Ecto neural progenitor cell (in vitro differentiated cells): Measurements from ENCODE around the gene WSCD1.

Experiments used
- DNase-seq: peaks from one replicate; pipeline ENCODE4 v3.0.0-alpha.2; 2018; ENCODE audit warnings: low spot score

WSCD1 gene

DNA sequence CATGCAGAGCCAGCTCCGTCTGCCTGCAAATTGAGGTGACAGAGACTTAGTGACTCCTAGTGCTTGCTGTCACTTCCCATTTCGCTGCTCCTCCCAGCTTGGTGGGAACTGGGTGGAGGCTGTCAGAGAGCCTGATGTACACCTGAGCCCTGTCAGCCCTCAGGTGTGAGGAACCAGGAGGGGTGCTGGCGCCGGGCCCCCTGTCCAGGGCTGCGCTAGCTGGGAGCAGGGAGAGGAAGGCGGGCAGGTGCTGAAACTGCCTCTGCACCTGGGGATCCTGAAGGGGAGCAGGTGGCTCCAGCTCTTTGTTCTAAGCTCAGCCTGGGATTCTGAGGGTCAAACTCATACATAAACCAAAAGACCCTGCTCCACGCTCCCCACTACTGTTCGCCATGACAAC is 10.8 kb upstream of the WSCD1 start:
- DNase-seq = no peak

DNA sequence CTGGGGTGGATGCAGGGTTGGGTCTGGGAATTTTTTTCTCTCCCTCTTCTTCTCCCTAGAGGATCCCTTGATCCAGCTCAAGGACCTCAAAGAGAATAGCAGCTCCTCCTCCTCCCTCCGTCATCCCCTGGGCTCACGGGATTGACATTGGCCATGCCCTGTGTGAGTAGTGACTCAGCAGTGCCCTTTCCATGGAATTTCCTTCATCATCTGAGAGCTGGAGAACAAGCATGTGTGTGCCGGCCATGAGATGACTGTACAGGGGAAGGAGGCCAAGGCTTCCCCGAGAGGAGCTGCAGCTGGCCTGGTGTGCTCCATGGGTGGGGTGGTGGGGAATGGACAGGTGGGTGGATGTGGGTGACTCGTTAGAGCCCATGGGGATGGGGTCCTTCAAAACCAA is 8.9 kb upstream of the WSCD1 start:
- no peak for DNase-seq

DNA sequence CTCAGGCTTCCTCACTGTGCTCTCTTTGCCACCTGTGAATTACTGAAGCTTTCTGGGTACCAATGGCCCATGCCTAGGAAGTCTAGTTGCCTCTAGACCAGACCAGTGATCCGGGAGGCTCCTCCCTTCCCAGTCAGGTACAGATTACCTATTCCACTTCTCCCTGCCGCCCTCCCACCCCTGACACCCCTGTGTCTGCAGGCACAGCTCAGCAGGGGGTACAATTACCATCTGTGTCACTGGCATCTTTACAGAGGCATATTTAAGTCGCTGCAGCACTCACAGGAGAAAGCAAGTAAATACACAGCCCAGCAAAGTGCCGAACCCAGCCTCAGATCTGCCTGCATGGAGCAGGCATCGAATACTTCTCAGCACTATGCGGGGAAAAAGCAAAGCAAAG is 5.3 kb upstream of the WSCD1 start:
- no peak for DNase-seq

DNA sequence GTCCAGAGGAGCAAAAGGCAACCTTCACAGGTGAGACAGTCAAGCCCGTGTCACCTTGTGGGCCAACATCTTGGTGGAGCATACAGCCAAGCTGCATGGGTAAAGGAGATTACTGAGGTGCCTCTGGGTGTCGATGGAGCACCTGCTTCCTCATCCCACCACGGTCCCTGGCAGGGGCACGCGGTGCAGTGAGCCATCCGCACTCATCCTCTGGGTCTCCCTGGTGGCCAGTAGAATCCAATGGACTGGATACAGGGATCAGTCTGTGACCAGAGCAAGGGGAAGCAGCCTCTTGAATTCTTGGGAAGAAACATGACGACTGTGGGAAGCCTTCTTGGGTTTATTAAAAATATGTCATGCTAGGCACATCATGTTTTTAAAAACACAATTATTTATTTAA is 4.8 kb upstream of the WSCD1 start:
- DNase-seq = no peak

GRCh38 chr17:6066183-6066948 is 3.8 kb upstream of the WSCD1 start:
- no peak for DNase-seq

DNA sequence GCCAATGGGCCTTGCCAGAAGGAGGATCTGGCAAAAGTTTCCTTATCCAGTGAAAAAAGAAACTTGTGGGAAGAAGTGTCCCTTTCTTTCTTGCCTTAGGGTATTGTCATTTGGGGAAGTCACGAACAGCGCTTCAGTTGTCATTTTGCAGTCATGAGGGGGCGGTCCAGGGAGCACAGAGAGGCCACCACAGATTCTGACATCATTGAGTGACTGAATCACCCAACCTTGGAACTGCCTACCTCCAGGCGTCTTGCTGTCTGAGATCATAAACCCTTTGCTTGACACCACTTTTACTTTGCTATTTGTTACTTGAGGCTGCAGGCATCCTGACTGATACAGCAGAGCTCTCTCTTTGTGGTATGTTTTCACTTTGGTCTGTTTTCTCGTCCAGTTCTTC is 3.1 kb upstream of the WSCD1 start:
- DNase-seq = no peak

DNA sequence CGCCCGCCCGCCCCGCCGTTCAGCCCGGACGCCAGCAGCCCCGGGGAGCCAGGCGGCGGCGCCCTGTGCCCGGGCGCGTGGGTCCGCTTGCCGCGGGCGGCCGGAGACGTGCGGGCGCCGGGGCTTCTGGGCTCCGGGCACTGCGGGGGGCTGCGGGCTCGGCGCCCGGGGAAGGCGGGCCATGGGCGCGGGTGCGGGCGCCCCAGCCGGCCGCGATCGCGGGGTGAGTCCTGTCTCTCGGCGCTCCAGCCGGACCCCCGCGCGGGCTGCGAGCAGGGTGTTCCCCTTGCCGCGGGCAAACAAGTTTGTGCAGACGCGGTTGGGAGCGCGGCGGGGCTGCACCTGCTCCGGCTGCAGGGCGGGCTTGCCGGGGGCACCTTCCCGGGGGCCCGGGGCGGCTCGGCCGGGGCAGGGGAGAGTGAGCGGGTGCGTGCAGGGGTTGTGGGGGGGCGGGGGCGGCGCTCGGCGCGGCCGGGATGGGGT is 292 bp downstream of the WSCD1 start:
- no peak for DNase-seq

DNA sequence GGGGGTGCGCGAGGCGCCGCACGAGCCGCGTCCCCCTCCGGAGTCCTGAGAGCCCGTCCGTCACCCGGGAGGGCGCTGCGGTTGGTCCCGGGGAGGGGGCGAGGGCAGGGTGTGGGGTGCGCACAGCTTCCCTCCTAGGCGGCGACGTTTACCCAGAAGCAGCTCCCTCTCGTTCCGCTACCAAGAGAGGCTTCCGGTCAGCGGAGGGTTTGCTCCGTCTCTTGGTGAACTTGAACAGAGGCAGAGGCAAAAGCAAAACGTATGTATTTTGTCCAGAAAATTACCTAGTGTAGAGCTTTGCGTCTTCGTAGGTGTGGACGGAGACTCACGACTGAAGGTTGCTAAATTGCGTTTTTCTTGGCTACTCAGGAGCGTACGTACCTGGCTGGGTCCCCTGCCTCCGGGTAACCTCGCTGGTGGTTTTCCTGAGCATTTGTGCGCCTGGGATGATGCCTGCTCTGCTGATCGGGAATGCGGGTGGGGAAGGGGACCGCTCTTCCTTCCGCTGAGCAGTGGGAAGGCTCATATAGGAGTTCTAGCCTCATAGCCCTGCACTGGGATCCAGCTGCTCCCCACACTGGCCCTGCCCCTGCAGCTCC is 833 bp downstream of the WSCD1 start:
- peak; percentile 68 for DNase-seq

GRCh38 chr17:6071528-6072065 is 1.4 kb downstream of the WSCD1 start:
- DNase-seq = no peak

DNA sequence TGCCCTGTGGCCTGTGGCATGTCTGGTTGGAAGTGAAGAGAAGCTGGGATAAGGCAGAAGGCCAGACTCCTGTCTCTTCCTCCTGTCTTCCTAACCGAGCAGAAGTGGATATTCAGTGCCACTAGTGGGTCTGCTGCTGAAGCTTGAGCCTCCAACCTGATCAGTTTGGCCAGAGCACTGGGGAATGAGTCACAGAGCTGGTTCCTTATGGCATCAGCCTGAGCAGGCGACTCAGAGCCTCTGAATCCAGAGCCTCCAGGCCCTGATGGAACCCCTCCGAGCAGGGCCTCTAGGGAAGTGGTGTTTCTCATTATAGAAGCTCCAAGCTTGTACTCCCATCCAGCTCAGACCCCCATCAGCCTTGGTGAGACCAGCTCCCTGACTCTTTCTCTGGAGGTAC is 2.0 kb downstream of the WSCD1 start:
- no peak for DNase-seq

- no peak for DNase-seq
Observed at GRCh38 chr17:6072611-6073010, 2.4 kb downstream of the WSCD1 start.

DNA sequence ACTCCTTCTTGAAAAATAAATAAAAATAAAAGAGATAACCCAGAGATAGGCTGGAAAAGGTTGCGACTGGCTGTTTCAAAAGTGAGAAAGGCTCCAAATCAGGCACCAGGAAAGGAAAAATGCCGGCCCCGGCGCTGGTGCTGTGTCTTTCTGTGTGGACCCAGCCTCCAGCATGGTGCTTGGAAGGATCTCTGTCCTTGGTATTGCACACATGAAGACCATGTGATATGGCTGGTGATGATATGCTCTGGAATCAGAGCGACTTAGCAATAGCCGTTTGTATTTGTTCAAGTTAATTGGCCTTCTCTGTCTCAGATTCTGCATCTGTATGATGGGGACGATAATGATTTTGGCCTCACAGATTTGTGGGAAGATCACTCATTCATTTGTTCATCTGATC is 3.4 kb downstream of the WSCD1 start:
- no peak for DNase-seq

DNA sequence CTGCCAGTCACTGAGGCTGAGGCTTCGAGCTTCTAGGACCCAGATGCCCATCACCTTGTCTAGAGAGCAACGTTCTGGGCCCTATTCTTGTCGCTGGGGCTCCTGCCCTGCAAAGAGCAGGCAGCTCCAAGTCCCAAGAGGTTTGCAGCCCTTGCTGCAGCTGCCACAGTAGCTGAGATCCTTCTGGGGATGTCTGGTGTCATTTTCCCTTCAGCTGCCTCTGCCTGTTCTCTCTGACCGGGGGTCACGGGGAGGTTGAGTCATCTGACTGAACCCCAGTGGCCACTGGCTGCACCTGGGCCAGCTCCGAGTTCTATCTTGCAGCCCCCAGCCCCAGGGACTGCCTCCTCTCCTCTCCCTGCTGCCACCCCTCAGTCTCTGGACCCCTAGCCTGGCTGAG is 4.9 kb downstream of the WSCD1 start:
- DNase-seq = no peak

DNA sequence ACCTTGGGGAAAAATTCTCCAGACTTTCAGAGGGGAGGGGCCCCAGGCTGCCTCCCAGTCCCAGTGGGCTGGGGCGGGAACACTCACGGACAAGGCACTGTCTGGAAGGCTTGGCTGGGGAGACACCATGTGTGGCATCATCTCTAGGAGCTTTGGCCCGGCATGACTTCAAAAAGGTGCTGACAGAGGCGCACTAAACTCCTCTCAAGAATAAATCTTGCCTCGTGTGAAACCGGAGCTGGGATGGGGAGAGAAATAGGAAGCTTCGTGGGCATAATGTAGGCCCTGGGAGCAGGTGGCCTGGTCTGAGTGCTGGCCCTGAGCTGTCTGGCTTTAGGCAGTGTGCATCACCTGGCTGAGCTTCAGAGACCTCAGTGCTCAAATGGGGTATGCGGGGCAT is 5.7 kb downstream of the WSCD1 start:
- DNase-seq = no peak

- DNase-seq = no peak
Observed at GRCh38 chr17:6077752-6078151, 7.6 kb downstream of the WSCD1 start.

DNA sequence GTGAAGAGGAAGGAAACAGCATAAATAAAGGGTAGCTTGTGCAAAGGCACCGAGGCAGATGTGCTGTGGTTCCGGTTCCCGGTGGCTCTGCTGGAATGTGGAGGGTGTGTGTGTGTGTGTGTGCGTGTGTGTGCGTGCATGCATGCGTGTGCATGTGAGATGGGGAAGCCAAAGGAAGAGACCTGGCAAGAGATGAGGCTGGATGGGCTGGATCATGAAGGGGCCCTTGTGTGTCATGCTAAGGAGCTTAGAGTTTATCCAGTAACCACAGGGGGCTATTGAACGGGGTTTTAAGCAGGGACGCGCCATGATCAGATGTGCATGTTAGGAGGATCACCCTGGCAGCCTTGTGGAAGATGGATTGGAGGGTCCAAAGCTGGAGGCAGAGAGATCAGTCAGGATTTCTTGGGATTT is 8.3 kb downstream of the WSCD1 start:
- peak; percentile 80 for DNase-seq

DNA sequence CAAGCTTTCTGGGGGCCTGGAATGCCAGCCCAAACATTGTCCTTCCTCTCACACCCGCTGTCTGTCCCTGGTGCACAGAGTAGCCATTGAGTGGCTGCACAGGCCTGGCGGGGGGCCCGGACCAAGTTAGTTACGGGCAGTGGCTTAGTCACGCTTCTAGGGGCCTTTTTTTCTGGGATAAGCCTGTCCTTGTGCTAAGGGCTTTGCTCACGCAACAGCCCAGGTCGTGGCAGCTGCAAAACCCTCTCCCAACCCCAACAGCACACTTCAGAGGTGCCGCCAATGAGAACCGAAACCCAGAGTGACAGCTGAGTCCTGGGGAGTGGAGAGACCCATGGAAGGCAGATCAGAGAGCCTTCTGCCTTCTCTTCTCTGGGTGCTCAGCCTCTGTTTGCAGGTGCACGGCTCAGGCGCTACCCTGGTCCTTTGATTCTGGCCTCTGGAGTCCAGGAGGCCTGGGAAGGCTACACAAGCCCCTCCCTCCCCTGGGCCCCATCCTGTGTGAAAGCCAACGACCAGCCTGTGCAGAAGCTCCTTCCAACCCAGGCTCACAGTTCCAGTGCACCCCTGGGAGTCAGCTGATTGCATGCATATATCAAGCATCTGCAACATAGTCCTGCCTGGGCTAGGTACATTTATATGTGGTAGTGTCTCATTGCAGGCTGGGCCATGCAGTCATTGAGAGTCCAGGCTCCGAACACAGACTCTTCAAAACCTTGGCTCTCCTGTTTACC is 9.1 kb downstream of the WSCD1 start:
- DNase-seq = peak; percentile 91

DNA sequence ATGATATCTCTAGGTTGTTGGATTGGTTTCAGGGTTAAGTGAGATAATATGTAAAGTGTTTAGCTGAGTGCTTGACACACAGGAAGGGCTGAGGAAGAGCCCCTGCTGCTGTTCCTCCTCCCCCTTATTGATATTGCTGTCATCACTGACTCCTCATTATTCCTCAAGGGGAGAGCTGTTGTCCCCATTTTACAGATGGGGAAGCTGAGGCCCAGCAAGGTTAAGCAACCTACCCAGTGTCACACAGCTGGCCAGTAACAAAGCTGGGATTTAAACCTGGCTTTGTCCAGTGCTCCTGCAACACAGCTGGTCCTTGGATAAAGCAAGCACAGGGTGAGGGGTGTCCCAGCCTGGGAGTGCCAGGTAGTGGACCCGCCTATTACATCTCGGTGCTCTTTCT is 9.8 kb downstream of the WSCD1 start:
- DNase-seq = no peak

DNA sequence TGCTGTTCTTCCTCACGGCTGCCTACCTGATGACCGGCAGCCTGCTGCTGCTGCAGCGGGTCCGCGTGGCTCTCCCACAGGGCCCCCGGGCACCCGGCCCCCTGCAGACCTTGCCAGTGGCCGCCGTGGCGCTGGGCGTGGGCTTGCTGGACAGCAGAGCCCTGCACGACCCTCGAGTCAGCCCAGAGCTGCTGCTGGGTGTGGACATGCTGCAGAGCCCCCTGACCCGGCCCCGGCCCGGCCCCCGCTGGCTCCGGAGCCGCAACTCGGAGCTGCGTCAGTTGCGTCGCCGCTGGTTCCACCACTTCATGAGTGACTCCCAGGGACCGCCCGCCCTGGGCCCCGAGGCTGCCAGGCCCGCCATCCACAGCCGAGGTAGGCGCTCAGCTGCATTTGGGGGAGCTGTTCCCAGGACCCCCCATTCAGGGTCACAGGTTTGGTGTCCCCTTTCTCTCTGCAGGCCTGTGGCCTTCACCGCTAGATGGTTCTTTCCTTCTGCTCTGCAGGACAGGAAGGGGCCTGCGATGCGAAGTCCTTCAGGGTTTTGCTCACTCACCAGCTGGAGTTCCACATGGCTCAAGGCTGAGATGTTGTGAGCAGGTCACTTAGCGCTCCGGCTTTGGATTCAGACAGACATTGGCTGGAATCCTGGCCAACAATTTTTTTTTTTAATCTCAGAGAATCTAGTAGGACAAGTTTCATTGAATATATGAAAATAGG is 10.7 kb downstream of the WSCD1 start:
- no peak for DNase-seq

DNA sequence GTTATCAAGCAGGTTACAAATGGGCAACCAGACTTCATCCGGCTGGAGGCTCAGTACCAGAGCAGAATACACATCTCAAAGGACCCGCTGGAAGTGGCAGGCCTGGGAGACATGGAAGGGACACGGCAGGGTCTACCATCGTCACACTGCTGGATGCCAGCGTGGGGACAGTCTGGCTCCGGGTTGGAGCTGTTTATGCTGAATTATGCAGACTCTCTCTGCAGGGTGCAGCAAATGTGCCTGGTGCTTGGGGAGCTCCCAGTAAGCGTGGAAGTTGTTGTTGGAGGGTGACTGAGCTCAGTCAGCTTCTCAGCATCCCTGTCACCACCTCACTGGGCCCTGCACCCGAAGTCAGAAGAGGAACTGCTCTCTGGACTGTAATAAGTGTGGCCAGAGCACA is 12.2 kb downstream of the WSCD1 start:
- no peak for DNase-seq

DNA sequence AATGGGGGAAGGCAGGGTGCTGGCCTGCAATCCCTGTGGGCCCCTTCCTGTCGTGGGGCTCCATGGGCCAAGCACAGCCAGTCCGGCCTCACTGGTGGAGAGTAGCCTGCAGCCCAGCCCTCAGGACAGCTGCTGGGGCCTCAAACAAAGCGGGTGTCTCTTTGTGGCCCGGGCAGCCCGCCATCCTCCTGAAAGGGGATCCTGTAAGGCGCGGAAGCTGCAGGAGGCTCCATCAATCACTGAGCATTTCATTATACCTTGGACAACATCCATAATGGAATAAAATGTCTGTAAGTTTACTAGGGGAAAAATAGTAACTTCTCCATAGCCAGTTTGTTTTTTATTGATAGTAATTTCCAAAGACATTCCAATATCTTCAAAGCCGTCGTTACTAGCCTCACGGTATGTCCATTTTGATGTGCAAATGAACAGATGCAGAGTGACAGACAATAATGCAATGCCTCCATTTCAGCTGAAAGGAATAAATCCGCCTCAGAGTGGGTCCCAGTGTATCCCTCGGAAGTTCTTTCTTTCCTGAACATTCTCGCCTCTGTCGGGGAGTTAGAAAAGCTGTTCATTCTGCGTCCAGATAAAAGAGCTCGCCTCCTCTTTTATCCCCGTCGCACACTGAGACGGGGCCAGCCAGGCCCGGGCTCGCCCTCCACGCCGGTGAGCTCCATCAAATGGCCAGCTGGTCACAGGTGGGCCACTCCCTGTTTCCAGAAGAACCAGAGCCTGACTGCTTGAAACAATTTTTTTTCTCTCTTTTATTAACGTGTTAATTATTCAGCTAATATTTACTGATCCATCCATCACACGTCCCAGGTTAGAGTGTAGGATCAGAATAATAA is 14.4 kb downstream of the WSCD1 start:
- no peak for DNase-seq
